HG02970 (cell line): ENCODE measurements around the gene CD22.
"Not testable (repeated sequence)": the region's sequence is repeated elsewhere in the genome, so short reads cannot be mapped to it uniquely, and the experiment has no call there.

Source experiments
- ATAC-seq: cut with Tn5 transposase; IDR thresholded peaks from one replicate; pipeline ENCODE4 v1.9.1; 2021; ENCODE audit warnings: mild to moderate bottlenecking, moderate library complexity, moderate number of reproducible peaks; ENCODE audit not compliant: unreplicated experiment, low FRiP score

Gene CD22

DNA sequence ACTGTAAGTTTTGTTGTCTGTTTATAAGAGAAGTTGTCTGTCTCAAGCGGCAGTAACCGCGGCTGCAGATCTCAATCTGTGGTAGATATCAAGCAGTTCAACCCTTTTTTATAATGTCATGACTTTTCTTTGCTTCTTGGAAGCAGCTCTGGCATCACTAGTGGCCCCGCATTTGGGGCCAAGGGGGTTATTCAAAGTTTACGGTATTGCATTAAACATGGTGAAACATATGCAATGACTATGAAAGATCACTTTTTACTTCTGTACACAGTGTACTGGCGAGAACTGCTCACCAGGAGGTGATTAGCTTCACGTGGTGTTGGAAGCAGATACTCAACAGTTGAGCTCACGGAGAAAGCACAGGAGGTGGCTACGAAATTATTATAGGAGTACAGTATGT is 24.6 kb downstream of the CD22 start:
- ATAC-seq = no peak

DNA sequence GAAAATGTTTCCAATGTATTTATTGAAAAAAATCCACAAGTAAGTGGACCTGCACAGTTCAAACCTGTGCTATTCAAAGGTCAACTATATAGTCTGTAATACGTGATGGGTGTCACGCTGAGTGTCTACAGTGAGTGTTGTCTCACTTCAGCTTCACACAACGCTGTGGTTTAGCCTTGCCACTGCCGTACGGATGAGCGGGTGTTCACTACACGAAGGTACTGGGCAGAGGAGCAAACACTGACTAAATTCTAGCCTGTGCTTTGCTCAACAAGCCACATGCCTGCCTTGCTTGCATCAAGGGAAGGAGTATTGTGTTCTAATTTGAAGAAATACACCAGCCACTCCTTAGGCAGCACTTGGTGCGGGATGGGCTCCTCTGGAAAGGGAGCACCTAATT is 25.9 kb downstream of the CD22 start:
- ATAC-seq = no peak

DNA sequence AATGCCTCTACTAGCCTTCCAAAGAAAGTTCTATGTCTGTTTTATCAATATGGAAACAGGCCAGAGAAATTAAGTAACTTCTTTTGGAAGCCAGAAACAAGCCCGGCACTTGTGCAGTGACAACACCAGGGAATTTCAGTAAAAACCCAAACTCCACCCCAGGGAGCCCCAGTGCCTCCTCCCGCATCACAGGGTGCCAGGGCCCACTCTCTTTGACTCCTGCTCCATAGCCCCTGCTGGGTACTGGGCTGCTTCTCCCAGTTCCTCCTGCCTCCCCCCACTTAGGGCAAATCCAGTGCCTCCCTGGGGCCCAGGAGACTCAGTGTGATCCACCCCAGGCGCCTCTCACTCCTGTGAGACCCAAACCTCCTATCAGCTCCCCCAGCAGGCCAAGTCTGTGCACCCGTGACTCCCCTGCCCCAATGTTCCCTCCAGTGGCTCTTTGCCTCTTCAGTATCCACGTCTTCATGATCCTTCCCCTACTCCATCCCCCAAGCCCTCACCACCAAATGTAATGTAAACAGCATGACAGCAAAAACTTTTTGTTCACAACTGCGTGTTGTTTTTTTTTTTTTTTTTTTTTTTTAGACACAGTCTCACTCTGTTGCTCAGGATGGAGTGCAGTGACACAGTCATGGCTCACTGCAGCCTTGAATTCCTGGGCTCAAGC is 26.9 kb downstream of the CD22 start:
- no peak for ATAC-seq

DNA sequence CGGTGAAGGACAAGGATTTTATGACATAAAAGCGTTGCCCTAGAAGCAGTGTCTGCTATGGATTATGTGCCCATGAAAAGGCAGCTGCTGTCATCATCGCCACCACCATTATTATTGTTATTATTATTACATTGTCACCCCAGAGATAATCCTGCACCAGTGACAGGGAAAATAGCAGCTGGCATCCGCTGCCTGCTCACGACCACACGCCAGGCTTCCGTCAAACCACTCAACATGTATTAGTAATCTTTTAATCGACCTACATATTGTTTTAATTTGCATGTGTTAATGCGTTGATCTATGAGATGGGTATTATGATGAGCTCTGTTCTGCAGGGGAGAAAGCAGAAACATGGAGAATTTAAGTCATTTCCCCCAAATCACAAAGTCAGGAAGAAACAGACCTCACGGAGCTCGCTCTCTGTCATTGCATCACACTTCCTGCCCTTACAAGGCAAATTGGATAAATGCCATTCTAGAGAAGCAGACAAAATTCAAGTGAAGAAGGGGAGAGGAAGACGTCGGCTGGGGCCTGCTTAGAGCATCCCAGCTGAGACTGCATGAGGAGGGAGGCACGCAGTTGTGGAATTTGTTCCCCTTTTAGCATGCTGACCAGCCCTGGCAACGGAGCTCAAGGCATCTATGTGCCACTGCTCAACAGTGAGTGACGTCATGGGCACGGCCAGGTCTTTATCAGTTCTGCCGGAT is 29.0 kb downstream of the CD22 start, which contains the start of gene FFAR3:
Gene FFAR3, plus strand, starts transcription at position 594 of the 707 bp plus-strand sequence. CDS start 431 bp downstream, outside the sequence.
- ATAC-seq = no peak

DNA sequence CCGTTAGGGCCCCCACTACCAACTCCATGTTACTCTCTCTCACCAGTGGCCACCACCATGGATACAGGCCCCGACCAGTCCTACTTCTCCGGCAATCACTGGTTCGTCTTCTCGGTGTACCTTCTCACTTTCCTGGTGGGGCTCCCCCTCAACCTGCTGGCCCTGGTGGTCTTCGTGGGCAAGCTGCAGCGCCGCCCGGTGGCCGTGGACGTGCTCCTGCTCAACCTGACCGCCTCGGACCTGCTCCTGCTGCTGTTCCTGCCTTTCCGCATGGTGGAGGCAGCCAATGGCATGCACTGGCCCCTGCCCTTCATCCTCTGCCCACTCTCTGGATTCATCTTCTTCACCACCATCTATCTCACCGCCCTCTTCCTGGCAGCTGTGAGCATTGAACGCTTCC is 29.8 kb downstream of the CD22 start:
- ATAC-seq = not testable (repeated sequence)

DNA sequence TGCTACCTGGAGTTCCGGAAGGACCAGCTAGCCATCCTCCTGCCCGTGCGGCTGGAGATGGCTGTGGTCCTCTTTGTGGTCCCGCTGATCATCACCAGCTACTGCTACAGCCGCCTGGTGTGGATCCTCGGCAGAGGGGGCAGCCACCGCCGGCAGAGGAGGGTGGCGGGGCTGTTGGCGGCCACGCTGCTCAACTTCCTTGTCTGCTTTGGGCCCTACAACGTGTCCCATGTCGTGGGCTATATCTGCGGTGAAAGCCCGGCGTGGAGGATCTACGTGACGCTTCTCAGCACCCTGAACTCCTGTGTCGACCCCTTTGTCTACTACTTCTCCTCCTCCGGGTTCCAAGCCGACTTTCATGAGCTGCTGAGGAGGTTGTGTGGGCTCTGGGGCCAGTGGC is 30.4 kb downstream of the CD22 start:
- ATAC-seq = not testable (repeated sequence)

DNA sequence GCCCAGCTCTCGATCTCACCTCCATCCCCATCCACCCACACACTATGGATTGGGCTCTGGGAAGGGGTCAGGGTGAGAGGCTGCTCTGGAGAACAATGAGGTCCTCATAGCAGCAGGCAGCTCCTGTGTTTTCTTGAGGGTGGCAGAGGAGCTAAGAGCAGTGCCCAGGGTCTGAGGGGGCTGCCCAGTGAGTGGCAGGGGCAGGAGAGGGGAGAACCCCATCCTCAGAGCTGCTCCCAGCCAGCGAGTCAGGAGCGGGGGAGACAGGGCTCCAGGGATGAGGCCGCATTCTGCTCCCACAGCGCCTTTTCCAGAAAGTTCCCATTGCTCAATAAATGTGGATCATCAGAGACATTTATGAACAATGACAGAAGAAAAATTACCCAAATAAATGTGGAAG is 31.1 kb downstream of the CD22 start:
- not testable (repeated sequence) for ATAC-seq

DNA sequence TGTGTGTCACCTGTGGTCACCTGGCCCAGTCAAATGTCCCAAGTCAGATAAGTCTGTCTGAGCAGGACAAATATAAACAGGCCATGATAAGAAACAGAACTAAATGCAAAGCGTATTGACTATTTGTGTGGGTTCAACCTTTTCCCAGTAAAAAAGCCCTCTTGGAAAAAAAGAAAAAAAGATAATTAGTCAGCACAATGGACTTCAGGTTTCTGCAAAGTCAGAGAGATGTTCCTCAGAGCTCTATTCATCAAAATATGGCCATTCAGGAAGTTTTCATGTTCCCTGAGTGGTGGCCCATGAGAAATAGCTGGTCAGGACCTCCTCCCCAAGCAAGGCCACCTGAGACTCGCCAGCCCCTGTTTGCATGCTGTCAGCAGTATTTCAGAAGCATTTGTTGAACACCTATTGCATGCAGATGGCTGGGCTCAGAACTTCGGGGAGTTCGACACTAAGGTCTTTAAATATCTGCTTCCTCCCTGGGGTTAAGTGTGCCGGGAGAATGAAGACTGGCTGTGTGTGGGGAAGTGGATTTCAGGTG is 32.0 kb downstream of the CD22 start:
- ATAC-seq = no peak

DNA sequence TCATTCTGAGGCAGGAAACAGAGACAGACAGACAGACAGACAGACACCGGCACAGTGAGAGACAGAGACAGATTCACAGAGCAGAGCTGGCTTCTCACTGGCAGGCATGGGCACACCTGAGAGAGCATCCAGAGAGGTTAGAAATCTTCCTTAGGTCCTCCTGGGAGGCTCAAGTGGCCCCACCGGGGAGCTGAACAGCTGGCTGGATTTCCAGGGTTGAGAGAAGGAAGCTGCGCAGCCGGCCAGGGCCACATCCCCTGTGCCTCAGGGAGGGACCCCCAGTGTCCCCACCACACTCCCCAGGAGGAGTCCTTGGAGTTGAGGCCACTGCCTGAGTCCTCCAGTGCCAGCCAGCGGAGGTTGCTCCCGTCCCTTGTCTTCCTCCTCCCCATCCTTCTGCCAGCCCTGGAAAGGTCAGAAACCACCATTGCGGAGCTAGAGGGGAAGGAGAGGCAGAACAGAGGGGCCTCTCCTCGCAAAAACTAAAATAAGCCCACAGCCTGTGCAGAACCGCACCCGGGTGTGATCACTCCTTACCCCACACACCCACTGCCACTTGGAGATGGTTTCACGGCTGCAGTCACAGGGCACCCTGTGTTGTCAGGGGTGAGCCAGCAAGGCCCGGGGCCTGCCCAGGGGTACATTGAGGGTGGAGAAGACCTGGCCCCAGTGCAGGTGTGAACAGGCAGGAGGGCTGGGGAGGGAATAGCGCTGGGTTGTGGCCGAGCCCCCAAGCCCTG is 33.4 kb downstream of the CD22 start:
- ATAC-seq = no peak

DNA sequence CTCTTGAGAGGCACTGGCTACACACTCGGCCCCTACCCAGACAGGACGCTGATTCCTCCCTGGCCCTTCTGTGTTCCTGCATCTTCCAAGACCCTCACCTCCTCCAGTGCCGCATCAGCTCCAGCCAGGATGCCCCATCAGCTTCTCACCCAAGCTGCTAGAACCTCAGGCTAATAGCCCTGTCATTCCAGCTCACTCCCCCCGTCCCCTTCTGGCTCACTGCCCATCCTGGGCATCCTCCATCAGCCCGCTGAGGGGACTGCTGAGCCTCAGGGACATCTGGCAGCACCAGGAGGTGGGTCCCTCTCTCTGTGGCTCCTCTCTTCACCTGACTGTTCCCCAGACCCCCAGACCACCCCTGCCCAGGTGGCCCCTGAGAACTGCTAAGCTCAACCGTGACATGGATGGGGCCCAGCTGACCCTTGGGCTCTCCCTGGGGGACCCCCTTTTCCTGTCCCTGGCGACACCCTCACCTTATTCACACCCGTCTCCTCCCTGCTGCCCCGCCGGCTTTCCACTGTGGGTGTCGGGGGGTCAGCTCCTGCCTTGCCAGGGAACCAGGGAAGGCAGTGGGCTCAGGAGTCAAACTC is 34.1 kb downstream of the CD22 start:
- no peak for ATAC-seq

DNA sequence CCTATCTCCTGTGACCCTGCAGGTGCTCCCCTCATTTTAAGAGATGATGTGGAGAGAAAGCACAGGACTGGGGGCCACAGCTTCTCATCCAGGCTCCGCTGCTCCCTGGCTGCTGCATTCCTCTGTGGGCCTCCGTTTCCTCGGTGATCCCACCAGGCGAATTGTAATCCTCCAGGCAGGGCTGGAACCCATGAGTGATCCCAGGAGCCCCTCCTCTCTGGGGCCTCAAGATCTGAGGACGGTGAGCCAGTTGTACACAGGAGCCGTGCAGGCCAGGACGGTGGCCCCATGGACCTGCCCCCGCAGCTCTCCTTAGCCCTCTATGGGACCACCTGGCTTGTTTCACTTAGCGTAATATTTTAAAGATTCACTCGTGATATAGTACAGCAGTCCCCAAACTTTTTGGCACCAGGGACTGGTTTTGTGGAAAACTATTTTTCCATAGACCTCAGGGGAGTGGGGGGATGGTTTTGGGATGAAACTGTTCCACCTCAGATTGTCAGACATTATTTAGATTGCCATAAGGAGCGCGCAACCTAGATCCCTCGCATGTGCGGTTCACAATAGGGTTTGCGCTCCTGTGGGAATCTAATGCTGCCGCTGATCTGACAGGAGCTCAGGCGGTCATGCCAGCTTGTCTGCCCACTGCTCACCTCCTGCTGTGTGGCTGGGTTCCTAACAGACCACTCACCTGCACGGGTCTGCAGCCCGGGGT is 34.9 kb downstream of the CD22 start:
- ATAC-seq = no peak

DNA sequence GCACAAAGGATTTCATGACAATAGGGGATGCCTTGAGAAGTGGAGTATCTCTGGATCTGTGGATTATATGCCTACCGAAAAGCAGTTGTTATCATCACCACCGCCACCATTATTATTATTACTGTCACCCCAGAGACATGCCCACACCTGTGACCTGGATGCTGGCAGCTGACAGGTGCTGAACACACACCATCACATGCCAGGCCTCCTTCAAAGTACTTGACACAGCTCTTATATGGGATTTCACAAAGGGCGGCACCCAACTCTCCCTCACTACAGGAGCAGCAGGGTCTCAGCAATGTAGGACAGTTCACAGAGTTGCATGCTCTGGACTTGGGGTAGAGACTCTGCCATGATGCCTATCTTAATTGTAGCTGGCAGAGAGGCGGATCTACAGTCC is 36.3 kb downstream of the CD22 start:
- no peak for ATAC-seq

DNA sequence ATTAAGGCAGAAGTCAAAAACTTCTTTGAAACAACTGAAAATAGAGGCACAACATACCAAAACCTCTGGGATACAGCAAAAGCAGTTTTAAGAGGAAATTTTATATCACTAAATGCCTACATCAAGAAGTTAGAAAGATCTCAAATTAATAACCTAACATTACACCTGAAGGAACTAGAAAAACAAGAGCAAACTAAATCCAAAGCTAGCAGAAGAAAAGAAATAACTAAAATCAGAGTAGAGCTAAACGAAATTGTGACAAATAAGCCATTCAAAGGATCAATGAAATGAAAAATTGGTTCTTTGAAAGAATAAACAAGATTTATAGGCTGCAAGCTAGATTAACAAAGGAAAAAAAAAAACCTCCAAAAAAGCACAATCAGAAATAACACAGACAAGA is 39.4 kb downstream of the CD22 start:
- ATAC-seq = no peak

DNA sequence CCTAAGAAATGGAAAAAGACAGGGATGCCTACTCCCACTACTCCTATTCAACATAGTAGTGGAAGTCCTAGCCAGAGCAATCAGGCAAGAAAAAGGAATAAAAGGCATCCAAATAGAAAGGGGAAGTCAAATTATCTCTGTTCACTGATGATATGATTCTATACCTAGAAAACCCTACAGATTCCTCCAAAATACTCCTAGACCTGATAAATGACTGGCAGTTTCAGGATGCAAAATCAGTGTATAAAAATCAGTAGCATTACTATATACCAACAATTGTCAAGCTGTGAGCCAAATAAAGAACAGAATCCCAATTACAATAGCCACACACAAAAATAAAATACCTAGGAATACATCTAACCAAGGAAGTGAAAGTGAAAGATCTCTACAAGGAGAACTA is 40.5 kb downstream of the CD22 start:
- ATAC-seq = no peak

DNA sequence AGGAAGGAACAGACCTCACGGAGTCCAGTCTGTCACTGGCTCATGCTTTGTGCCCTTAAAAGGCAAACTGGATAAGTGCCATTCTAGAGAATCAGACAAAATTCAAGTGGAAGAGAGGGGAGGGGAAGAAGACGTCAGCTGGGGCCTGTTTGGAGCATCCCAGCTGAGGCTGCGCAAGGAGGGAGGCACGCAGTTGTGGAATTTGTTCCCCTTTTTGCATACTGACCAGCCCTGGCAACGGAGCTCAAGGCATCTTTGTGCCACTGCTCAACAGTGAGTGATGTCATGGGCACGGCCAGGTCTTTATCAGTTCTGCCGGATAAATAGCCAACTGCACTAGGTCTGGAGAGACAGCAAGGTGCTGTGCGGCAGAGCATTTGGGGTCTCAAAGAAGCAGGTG is 41.7 kb downstream of the CD22 start, which contains the start of gene GPR42:
Gene GPR42, plus strand, starts transcription at position 347 of the 400 bp plus-strand sequence. CDS start 292 bp downstream, outside the sequence.
- no peak for ATAC-seq

DNA sequence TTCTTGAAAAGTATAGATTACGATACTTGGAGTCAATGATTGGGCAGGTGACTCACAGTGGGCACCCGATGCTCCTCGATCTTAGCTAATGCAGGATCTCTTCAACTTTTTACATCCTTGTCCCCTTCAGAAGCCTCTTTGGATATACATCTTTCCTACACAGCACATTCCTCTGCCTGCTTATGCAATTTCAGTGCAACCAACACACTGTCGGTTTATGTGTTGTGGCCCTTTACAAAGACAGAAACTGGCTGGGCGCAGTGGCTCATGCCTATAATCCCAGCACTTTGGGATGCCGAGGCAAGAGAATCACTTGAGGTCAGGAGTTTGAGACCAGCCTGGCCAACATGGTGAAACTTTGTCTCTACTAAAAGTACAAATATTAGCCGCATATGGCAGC is 44.5 kb downstream of the CD22 start:
- ATAC-seq = no peak

DNA sequence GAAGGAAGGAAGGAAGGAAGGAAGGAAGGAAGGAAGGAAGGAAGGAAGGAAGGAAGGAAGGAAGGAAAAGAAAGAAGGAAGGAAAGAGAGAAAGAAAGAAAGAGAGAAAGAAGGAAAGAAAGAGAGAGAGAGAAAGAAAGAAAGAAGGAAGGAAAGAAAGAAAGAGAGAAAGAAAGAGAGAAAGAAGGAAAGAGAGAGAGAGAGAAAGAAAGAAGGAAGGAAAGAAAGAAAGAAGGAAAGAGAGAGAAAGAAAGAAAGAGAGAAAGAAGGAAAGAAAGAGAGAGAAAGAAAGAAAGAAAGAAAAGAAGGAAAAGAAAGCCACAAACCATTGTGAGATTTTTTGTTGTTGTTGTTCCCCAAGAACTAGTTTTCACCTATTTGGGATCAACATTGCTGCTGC is 45.0 kb downstream of the CD22 start:
- not testable (repeated sequence) for ATAC-seq

DNA sequence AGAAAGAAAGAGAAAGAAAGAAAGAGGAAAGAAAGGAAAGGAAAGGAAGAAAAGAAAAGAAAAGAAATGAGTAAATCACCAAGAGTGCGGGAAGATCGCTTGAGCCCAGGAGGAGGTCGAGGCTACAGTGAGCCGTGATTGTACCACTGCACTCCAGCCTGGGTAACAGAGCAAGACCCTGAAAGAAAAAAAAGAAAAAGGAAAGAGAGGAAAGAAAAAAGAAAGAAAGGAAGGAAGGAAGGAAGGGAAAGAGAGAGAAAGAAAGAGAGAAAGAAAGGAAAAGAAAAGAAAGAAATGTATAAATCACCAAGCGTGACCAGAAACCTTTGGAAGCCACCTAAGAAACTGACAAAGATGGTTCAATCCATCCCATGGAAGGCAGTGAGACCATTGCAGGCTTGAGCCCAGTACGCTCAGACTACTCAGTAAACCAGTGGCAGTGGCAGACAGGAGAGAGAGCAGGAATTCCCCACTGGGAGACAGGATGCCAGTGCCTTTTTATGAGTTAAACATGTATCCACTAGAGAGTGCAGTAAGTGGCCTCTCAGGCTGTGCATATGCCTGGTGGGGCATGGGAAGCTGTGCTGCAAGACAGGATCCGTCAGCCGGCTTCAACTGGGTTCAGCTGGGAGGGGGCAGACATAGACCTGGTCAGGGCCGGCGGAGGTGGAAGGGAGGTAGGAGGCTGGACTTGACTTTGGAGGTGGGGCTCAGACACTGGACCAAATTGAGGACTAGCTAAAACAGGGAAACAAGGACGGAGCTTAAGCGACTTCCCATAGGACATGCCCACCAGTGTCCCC is 46.7 kb downstream of the CD22 start:
- ATAC-seq = no peak

DNA sequence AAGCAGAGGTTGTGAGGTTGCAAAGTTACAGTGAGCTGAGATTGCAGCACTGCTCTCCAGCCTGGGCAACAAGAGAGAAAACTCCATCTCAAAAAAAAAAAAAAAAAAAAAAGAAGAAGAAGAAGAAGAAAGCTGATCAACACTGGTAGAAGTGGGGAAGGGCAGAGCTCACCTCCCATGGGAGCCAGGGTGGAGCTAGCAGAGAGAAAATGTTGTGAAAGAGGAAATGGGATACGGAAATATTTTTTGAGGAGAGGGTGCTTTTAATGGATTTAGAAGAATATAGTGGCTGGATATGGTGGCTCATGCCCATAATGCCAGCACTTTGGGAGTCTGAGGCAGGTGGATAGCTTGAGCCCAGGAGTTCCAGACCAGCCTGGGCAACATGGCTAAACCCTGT is 48.7 kb downstream of the CD22 start:
- no peak for ATAC-seq
